ENCODE data around the gene FANCG.

The FANCG gene

GRCh38 chr9:35060548-35061207 lies 19.1 kb downstream of the FANCG start:
- DNase-seq (ENCODE audit: low read depth in 2 of 2) = no peak

GRCh38 chr9:35059438-35059837 lies 20.3 kb downstream of the FANCG start:
- DNase-seq (ENCODE audit: low read depth in 2 of 2) = no peak

GRCh38 chr9:35057271-35057620 lies 22.5 kb downstream of the FANCG start:
- DNase-seq (ENCODE audit: low read depth in 2 of 2) = no peak

GRCh38 chr9:35056571-35057270 lies 23.0 kb downstream of the FANCG start:
- DNase-seq (ENCODE audit: low read depth in 2 of 2) = no peak

GRCh38 chr9:35054871-35055644 lies 24.7 kb downstream of the FANCG start:
- DNase-seq (ENCODE audit: low read depth in 2 of 2) = no peak

- no peak for DNase-seq (ENCODE audit: low read depth in 2 of 2)
Measured at GRCh38 chr9:35054185-35054835, 25.4 kb downstream of the FANCG start.

GRCh38 chr9:35051069-35051967 lies 28.4 kb downstream of the FANCG start:
- peak in 1 of 2 experiments; percentile 12 for DNase-seq (ENCODE audit: low read depth in 2 of 2)

GRCh38 chr9:35048511-35048910 lies 31.2 kb downstream of the FANCG start:
- no peak for DNase-seq (ENCODE audit: low read depth in 2 of 2)

- DNase-seq (ENCODE audit: low read depth in 2 of 2) = no peak
Measured at GRCh38 chr9:35044071-35044470, 35.7 kb downstream of the FANCG start.

- no peak for DNase-seq (ENCODE audit: low read depth in 2 of 2)
Measured at GRCh38 chr9:35042891-35043545, 36.7 kb downstream of the FANCG start.

GRCh38 chr9:35042081-35042604 lies 37.6 kb downstream of the FANCG start:
- DNase-seq (ENCODE audit: low read depth in 2 of 2) = no peak

GRCh38 chr9:35035851-35036701 lies 43.7 kb downstream of the FANCG start:
- peak; percentile 36 to 43 for DNase-seq (ENCODE audit: low read depth in 2 of 2)

GRCh38 chr9:35033101-35033500 lies 46.6 kb downstream of the FANCG start:
- DNase-seq (ENCODE audit: low read depth in 2 of 2) = no peak

GRCh38 chr9:35029852-35030251 lies 49.9 kb downstream of the FANCG start:
- DNase-seq (ENCODE audit: low read depth in 2 of 2) = no peak

GRCh38 chr9:35029241-35029640 lies 50.5 kb downstream of the FANCG start:
- no peak for DNase-seq (ENCODE audit: low read depth in 2 of 2)

GRCh38 chr9:35028341-35028740 lies 51.4 kb downstream of the FANCG start:
- DNase-seq (ENCODE audit: low read depth in 2 of 2) = no peak

- no peak for DNase-seq (ENCODE audit: low read depth in 2 of 2)
Measured at GRCh38 chr9:35027860-35028259, 51.9 kb downstream of the FANCG start.

- no peak for DNase-seq (ENCODE audit: low read depth in 2 of 2)
Measured at GRCh38 chr9:35027374-35027773, 52.4 kb downstream of the FANCG start.

- DNase-seq (ENCODE audit: low read depth in 2 of 2) = no peak
Measured at GRCh38 chr9:35026671-35027070, 53.1 kb downstream of the FANCG start.

All from fibroblast of skin of left biceps (primary cell).